Lower leg skin (tissue), 3 donors: Measurements from ENCODE around the gene OR1F1.

ENCODE experiments used
- POLR2A ChIP-seq, 2 donors: fragments of 450-650 bp; IDR thresholded peaks; one replicate each; pipeline ENCODE4 v1.6.1; 2016 to 2017; ENCODE audit warnings: antibody characterized with exemption in 2 of 2, mild to moderate bottlenecking in 1 of 2, moderate library complexity in 1 of 2
- TF ChIP-seq, protein P1 (sequence below), 3 donors: fragments of 450-650 bp; IDR thresholded peaks; one replicate each; pipeline ENCODE4 v1.5.1; 2016; ENCODE audit warnings: antibody characterized with exemption in 3 of 3, mild to moderate bottlenecking in 3 of 3, moderate library complexity in 2 of 3

GRCh38 chr16:3138342-3138741 lies 49.7 kb upstream of the OR1F1 start:
- TF ChIP-seq, protein P1, sequence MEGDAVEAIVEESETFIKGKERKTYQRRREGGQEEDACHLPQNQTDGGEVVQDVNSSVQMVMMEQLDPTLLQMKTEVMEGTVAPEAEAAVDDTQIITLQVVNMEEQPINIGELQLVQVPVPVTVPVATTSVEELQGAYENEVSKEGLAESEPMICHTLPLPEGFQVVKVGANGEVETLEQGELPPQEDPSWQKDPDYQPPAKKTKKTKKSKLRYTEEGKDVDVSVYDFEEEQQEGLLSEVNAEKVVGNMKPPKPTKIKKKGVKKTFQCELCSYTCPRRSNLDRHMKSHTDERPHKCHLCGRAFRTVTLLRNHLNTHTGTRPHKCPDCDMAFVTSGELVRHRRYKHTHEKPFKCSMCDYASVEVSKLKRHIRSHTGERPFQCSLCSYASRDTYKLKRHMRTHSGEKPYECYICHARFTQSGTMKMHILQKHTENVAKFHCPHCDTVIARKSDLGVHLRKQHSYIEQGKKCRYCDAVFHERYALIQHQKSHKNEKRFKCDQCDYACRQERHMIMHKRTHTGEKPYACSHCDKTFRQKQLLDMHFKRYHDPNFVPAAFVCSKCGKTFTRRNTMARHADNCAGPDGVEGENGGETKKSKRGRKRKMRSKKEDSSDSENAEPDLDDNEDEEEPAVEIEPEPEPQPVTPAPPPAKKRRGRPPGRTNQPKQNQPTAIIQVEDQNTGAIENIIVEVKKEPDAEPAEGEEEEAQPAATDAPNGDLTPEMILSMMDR (IDR thresholded peaks at IDR 0.05): no peak
- TF ChIP-seq POLR2A (IDR thresholded peaks at IDR 0.05): no peak
